Esophagus squamous epithelium (tissue), 4 donors: ENCODE measurements around the gene SLC7A14.

Source experiments
- POLR2A ChIP-seq, 4 donors: fragments of 450-650 bp; IDR thresholded peaks; one replicate each; pipeline ENCODE4 v1.6.1; 2017; ENCODE audit warnings: antibody characterized with exemption in 4 of 4, mild to moderate bottlenecking in 4 of 4, moderate library complexity in 3 of 4
- TF ChIP-seq, protein P1 (sequence below), 6 experiments: fragments of 450-650 bp in 4 of 6; fragments of 200-600 bp in 2 of 6; sonication (generic) in 2 of 6; IDR thresholded peaks; one replicate each; pipeline ENCODE4 v1.5.1; 2016 to 2019; ENCODE audit warnings: antibody characterized with exemption in 6 of 6, mild to moderate bottlenecking in 4 of 6, moderate library complexity in 4 of 6

DNA sequence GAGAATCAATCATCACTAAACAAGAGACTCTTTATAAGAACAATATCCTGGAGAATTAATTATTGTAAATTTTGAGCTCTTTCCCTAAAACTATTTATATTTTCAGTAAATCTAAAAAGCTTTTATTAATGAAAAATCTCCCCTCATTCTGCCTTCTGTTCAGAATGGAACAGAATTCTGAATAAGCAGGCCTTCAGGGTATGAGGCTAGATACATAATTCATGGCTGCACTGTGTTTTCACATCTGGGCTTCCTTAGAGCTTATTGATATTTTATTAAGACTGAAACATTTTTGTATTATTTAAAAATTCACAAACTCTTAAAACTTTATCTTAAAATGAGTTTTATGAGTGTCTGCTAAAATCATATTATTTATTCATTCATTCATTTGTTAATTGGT is 142.4 kb downstream of the SLC7A14 start:
- TF ChIP-seq POLR2A (IDR thresholded peaks at IDR 0.05): no peak
- TF ChIP-seq, protein P1, sequence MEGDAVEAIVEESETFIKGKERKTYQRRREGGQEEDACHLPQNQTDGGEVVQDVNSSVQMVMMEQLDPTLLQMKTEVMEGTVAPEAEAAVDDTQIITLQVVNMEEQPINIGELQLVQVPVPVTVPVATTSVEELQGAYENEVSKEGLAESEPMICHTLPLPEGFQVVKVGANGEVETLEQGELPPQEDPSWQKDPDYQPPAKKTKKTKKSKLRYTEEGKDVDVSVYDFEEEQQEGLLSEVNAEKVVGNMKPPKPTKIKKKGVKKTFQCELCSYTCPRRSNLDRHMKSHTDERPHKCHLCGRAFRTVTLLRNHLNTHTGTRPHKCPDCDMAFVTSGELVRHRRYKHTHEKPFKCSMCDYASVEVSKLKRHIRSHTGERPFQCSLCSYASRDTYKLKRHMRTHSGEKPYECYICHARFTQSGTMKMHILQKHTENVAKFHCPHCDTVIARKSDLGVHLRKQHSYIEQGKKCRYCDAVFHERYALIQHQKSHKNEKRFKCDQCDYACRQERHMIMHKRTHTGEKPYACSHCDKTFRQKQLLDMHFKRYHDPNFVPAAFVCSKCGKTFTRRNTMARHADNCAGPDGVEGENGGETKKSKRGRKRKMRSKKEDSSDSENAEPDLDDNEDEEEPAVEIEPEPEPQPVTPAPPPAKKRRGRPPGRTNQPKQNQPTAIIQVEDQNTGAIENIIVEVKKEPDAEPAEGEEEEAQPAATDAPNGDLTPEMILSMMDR (IDR thresholded peaks at IDR 0.05): no peak
